ENCODE results near the gene ALDH18A1.

GRCh38 chr10:95605163-95605562, 51.3 kb downstream of the ALDH18A1 start:
- no peak for TF ChIP-seq EZH2 (IDR thresholded peaks at IDR 0.05; ENCODE audit: insufficient read depth, poor library complexity, severe bottlenecking)
- no peak for TF ChIP-seq EZH2phosphoT487 (IDR thresholded peaks at IDR 0.05; ENCODE audit: insufficient read depth, low read depth)
